HG02642 (cell line): ENCODE results near the gene GPR179.
"Not testable (repeated sequence)": the region's sequence is repeated elsewhere in the genome, so short reads cannot be mapped to it uniquely, and the experiment has no call there.

Source experiments
- ATAC-seq: cut with Tn5 transposase; IDR thresholded peaks from one replicate; pipeline ENCODE4 v1.9.1; 2021; ENCODE audit warnings: mild to moderate bottlenecking; ENCODE audit not compliant: unreplicated experiment, poor library complexity

GPR179 gene

DNA sequence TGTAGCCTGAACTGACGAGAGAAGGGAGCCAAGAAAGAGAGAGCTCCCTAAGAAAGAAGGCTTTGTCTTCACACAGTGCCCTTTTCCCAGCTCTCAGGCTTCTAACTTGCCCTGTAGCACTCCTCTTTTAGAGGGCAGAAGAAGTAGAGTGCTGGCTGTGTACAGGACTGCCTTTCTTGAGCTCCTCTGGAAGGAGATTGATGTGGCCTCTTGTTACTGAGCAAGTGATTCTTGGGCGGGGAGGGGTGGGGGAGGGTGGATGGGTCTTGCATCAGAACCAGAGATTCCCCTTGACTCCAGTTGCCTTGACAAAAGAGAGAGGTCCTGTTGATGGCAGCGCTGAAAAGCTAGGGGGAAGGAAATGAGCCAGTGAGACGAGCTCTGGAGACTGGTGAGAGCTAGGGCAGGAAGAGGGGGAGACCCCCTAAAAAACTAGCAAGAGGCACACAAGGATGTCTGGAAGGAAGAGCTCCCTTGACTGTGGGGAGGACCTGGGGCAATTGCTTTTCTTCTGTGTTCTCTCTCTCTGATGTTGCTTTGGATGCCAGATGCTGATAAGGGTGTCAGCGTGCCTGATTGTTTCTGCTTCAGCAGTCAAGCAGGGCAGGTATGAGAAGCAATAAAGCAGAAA lies 18.4 kb downstream of the GPR179 start:
- ATAC-seq, result no peak

- ATAC-seq, result no peak
Observed at GRCh38 chr17:38324772-38325171, 19.0 kb downstream of the GPR179 start.

GRCh38 chr17:38324141-38324697 lies 19.5 kb downstream of the GPR179 start:
- ATAC-seq, result no peak

- no peak for ATAC-seq
Observed at GRCh38 chr17:38322897-38323296, 20.9 kb downstream of the GPR179 start.

DNA sequence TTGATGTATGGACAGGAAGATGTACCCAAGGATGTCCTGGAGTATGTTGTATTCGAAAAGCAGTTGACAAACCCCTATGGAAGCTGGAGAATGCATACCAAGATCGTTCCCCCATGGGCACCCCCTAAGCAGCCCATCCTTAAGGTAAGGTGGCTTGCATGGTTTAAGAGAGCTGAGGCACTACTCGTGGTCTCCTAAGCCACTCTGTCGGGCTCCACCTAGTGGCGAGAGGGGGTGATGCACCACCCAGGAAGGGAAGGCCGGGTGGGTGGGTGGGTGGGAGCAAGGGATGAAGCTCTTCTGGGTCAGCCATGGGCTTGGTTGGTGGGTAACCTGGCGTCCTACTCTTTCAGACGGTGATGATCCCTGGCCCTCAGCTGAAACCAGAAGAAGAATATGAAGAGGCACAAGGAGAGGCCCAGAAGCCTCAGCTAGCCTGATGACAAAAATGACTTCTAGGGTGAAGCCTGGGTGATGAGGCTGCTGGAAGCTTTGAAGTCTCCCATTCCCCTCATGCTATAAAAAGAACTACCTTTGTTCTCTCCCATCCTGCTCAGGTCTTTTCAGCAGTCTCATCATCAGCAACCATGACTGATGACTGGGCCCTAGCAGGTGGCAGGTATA lies 21.5 kb downstream of the GPR179 start:
- ATAC-seq, result no peak

- ATAC-seq, result no peak
Observed at GRCh38 chr17:38320482-38320881, 23.3 kb downstream of the GPR179 start.

- no peak for ATAC-seq
Observed at GRCh38 chr17:38317081-38317480, 26.7 kb downstream of the GPR179 start.

DNA sequence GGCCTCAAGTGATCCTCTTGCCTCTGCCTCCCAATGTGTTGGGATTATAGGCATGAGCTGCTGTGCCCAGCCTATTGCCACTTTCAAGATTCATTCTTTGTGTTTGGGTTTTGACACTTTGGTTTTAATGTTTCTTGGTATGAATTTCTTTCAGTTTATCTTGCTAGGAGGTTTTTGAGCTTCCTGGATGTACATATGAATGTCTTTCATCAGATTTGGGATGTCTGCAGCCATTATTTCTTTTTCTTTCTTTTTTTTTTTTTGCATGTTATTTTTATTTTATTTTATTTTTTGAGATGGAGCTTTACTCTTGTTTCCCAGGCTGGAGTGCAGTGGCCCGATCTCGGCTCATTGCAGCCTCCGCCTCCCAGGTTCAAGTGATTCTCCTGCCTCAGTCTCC lies 28.3 kb downstream of the GPR179 start:
- no peak for ATAC-seq

- ATAC-seq, result peak; percentile 96
Observed at GRCh38 chr17:38296834-38297517, 46.8 kb downstream of the GPR179 start, which contains the start of gene MRPL45. Gene MRPL45 (plus strand): TSS chr17:38297168. CDS start chr17:38297184, 16 bp downstream.

DNA sequence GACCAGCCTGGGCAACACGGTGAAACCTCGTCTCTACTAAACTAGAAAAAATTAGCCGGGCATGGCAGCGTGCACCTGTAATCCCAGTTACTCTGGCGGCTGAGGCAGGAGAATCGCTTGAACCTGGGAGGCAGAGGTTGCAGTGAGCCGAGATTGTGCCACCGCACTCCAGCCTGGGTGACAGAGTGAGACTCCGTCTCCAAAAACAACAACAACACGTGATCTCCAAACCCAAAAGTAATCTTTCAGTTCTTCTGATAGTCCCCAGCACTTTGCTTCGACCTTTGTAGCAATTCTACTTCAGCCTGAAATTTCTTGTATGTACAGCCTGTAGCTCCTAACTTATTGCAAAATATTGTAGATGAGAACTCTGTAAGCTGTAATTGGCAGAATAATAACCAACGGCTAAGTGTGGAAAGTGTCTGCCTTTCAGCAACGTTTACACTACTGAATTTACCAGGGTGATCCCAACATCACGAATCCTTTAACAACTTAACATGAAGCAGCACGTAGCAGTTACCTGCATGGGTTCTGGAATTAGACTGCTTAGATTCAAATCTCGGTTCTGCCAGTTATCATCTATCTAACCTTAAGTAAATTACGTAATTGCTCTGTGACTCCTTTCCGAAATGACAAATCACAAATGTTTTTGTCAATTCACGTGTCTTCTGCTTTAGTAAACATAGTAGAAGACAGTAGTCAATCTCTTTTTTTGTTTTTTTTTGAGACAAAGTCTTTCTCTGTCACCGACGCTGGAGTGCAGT lies 48.0 kb downstream of the GPR179 start:
- not testable (repeated sequence) for ATAC-seq

DNA sequence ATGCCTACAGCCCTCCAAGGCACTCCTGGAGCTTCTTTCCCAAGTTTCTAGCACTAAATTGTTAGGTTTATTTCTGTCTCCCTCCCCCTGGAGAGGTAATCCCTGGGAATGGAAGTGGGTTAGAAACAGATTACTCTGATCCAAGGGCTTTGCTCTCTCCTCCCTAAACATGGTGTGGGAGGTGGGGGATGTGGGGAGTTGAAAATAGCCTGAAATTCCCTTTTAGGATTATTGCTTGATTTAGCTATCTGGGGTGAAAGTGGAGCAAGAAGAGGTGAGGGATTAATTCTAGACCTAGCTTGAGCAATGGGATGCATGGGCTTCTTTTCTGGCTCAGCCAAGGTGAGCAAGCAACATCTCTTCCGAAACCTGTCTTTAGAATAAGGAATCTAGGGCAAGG lies 54.0 kb downstream of the GPR179 start:
- not testable (repeated sequence) for ATAC-seq

DNA sequence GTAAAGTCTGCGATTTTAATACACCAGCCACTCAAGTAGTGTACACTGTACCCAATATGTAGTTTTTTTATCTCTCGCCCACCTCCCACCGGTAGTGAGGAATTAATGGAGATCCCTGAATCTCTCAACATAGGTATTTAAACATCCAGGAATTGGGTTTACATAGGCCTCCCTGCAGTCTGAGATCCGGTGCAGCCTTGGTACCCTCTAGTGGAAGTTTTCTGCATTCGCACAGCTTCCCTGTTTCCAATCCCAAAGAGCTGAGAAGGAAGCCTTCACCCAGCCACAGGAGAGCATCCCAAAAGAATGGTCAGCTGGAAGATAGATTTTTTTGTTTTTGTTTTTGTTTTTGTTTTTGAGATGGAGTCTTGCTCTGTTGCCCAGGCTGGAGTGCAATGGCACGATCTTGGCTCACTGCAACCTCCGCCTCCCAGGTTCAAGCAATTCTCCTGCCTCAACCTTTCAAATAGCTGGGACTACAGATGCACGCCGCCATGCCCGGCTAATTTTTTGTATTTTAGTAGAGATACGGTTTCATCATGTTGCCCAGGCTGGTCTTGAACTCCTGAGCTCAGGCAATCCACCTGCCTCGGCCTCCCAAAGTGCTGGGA lies 55.4 kb downstream of the GPR179 start:
- not testable (repeated sequence) for ATAC-seq

- ATAC-seq, result peak; percentile 84
Observed at GRCh38 chr17:38286501-38287091, 57.2 kb downstream of the GPR179 start.

DNA sequence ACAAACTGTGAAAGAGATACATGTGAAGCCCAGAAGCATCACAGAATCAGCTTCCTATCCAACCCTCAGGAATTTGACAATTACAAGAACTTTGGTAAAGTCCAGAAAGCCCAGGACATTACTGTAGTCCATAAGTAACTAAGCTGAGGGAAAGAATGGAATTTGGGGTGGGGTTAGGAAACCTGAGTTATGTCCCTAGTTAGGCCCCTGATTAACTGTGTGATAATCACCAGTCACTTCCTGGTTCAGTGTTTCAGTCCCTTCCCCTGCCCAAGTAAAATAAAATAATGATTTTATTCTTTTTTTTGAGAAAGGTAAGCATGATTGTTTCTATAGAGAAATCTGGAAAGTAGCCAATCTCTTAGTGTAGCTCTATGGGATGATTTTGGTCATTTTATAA lies 57.8 kb downstream of the GPR179 start:
- not testable (repeated sequence) for ATAC-seq
